Activated CD4-positive, alpha-beta T cell treated with anti-CD3 and anti-CD28 coated beads for 4 hours (primary cell): ENCODE data around the gene ATP2B1.
A peak's percentile ranks its signal among the peaks of the same experiment; 100 is the strongest.
"Not testable (repeated sequence)": the region's sequence is repeated elsewhere in the genome, so short reads cannot be mapped to it uniquely, and the experiment has no call there.

Experiments used
- DNase-seq, 2 donors: peaks; one replicate each; pipeline ENCODE4 v3.0.0-alpha.2; 2020

ATP2B1 gene

DNA sequence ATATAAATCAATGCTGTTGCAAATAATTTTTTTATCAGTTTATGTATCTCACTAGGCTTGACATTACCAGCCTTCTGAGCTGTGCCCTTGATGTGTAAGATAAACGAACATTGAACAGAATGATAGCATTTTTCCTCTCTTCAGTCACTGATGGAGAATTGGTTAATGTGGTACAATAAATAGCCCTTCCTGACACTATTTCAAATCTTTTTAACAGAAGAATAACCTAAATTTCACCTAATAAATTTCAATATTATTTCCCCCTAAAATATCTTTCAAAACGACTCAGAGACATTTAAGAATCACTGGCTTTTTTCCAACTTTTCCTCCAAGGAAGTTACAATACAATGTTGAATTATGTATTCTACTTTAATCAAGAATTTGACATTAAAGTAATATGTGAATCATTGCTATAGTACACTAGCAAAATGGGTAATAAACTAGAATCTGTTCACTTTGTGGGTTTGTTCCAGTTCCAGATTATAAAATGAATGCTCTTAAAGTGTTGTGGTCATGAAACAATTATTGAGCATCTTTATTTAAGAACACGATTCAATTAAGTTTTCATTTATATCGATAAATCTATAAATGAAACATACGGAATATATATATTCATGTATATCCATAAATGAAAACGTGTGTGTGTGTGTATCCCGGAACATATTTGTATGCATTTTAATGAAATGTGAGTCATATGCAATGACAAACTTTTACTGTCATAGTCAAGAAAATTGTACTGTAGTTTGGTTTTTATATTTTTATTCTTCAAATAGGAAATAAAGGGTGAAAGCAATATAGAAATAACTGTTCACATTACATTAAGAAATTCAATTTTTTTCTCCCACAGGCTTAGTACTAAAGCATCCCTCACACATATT, 2.5 kb upstream of the ATP2B1 start:
- DNase-seq, result no peak

DNA sequence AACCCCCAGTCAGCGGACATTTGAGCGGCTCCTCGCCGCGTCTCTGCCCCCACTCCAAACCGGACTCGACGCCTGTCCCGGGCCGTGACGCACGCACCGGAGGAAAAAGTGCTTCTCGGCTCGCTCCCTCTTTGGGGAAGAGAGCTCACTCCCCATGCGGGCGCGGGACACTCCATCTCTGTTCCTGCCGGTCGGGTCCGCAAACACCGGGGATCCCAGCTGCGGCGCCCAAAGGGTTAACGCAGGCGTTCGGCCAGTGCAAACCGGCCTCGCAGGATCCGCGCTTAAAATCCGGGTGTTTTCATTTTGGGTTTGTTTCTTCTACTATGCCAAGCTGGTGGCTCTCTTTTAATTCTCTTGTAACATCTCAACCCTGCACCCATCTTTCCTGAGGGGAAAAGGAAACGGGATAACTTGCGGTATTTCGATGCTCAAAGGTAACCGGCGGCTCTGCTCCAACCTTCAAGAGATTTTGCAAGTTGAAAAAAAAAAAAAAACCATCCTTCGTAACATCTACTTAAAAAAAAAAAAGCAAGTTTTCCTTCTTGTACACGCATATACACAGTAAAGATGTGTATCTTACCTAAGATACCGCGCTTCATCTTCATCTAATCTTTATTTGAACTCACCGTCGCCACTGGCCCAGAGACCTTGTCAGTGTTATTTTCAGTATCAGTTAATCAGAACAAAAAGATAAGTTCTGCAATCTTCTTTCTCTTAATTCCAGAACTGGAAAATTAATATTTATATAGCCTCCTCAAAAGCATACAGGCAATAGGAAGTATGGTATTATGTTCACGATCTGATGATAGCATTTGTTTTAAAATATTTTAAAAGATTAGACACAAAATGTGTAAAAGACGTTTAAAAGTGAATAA, 1.6 kb upstream of the ATP2B1 start:
- peak in 1 of 2 donors; percentile 40 for DNase-seq

DNA sequence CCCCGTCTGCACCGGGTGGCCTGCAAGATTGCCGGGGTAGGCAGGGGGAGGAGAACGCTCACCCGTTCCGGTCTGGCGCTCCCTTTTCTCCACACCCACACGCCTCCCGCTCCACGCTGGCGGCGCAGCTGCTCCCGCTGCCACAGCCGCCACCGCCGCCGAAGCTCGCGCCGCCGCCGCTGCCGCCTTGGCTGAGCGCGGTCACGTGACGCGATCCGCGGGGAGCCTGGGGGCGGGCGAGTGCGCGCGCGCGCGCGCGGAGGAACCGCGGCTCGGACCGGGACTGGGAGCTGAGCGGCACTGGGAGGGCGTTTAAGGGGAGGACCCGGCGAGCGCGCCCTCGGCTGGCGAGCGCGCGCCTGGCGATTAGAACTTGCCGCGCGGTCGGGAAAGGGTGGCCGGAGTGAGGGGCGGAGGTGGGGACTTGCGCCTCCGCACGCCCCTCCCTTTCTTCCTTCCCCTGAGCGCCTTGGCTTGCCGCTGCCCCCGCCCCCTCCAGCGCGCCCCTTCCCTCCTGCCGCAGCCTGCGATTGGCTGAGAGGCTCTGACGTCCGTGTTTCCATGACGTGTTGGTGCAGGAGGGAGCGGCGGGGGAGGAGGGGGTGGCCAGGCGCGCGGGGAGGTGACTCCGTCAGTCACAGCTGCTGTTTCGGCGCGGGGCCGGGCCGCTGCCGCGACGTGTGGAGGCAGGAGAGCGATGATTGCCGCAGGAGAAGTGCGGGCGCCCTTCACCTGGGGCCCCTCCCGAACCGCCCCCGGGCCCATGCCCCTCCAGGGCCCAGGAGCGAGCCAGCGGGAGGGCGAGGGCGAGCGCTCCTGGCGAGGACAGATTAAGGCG, 738 bp upstream of the ATP2B1 start:
- peak; percentile 100 for DNase-seq

DNA sequence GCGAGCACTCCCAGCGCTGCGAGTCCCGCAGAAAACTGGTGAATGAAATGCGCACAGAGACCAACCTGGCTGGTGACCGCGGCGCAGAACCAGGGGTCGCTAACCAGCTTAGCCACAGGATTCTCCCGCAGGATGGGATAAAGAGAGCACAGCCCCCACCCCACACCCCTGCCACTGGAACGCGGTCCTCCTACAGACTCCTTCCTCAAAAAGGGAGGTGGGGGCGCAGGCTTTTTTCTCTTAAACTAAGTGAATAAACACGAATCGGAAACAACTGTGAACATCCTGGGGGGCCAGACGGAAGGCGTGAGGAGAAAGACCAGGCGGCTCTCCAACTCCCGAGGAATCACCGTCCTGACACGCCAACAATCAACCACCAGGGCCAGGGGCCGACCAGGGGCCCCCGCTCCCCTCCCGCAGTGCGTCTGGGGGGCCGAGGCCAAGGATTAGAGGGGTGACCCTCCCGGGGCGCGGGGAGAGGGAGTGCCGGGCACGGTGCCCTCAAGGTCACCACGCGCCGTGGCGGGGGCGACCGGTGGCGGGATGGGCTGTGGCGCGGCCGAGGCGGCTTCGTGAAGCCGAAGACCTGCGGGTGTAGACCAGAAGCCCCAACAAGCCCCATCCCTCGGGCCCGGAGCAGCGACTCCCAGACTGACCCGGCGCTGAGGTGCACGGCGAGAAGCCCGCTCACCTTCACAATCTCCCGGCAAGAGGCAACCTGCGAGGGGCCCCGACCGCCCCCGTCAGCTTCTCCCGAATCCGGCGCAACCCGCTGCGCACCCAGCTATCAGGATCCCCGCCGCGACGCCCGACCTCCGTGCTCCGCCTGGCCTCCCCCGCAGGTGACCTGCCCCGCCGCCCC, 704 bp downstream of the ATP2B1 start:
- peak; percentile 36 to 53 for DNase-seq

DNA sequence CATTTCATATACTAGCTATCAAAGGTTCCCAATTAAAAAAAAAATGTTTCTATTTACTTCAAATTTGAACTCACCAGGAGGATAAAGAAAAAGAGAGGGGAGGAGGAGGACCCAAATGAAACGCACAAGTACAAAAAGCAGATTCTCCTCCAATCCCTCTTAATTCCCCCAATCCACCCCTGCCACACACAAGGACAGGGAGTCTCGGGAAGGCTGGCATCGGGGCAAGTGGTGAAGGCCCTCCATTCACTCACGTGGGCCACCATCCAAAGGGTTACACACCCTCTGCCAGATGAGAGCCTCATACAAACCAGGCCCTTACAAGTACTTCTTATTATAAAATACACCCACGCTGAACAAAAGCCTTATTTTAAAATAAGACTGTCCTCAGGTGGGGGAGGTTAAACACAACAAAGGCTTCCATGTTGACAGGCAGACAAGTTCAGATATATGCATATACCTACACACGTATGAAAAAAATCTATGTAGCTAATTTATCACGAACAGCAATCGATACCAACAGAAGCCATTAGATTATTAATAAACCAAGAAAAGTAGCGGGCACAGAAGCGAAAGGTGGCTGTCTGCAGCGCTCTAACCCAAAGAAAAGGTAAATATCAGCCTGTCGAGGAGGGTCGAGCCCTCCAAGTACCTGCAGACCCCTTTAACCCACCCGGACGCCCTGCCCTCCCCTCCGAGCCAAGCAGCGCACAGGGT, 1.5 kb downstream of the ATP2B1 start:
- DNase-seq, result peak in 1 of 2 donors; percentile 9

DNA sequence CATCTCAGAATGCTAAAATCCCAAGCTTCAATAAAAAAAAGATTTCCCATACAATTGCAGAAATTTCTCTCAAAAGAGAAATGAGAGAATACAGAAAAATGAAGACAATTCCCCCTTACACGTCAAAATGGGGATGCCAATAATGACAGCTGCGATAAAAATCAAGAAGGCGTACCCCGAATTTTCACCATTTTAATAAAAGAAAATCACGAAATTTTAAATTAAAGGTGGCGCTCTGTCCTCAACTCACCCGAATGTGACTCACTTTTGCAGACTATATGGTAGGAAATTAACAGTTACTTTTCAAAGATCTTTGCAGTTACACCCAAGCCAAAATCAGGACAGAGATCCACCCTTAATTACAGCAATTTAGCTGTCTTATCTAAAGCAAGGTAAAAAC, 2.1 kb downstream of the ATP2B1 start:
- no peak for DNase-seq

DNA sequence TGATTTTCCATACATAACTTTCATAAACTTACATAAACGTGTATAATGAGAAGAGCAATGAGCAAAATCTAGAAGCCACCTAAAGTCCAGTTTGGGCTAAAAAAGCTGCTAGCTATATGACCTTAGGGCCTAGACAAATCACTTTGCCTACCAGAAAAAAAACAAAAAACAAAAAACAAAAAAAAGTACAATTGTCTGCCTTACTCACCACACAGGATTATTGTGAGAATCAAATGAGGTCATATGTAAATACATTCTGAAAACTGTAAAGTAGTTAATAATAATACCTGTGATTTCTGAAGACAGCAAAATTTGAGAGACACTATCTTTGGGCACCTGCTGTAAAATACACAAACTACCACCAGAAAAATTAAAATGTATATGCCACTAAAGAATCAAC, 4.2 kb downstream of the ATP2B1 start:
- DNase-seq, result no peak

DNA sequence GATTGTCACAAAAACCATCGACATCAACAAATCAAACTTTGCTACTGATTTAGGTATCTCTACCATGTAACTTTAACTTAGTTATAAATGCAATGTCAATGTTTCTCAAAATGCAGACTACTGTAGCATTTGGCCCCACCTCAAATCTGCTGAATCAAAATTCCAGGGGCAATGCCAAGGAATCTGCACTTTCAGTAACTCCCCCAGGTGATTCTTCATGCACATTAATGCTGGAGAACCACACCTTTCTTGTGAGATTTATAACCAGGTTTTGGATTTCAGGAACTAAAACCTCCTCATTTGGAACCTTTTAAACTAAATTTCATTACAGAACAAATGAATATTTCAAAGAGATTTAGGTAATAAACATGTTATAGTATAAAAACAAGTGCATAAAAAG, 4.9 kb downstream of the ATP2B1 start:
- DNase-seq, result no peak

DNA sequence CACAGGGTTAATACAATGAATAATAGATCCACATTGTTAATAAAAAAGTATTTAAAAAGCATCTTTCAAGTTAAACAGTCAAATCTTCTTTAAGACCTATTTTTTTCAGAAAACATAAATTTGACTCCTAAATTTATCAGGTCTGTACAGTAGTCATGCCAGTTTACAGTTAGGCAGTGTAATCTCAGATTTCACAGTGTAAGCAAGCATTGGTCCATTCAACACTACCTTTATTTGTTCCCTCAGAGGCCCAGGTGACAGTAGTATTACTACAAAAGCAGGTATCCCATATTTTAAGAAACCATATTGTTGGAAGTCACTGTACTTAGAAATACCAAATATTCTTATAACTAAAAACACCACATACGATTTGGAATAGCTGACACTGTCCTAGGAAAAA, 6.1 kb downstream of the ATP2B1 start:
- no peak for DNase-seq

DNA sequence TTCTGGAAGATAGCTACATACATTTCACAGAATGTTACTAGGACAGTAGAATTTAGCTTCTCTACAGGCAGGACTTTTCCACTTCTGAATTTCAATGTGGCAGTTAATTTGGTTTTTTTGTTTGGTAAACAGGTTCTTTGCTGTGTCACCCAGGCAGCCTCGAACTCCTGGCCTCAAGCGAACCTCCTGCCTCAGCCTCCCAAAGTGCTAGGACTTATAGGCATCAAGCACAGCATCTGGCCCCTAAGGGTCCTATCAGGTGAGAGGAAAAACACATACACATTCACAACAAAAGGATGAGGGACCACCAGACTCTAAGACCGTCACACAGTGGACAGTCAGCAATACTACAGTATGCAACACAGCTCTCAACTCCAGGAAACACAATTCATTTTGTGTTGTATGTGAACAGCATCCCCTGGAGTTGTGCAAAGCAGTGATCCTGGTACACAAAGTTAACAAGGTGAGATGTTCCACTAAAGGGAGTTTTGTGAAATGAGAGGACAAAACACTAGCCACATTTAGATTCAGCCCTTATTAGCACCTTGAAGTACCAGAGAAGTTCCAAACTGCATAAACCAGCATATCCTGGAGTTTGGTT, 6.9 kb downstream of the ATP2B1 start:
- no peak for DNase-seq

DNA sequence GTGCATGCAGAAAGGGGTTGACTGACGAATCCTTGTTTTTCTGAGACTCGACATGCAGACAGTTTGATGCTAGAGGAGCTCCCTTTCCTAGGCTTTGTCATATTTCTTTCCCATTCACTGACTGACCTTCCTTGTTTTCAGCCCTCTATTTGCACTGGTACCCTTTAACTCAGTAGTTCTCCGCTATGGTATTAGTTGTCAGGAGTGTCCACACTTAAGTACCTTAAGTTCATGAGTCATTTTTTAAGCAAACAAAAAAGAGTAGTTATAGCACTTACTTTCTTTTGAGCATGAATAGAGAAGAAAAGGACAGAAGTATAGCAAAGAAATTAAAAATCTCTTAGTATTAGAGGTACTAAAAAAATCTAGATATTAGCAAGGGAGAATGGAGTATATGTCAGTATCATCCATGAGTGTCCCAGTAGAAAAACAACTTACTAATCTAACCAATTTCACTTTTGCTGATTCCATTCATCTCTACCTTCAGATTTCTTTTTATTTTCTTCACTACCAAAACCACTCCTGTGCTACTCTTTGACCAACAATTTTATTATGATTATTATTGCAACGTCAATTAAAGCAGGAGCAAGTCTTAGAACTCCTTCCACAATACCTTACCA, 8.3 kb downstream of the ATP2B1 start:
- DNase-seq, result no peak

DNA sequence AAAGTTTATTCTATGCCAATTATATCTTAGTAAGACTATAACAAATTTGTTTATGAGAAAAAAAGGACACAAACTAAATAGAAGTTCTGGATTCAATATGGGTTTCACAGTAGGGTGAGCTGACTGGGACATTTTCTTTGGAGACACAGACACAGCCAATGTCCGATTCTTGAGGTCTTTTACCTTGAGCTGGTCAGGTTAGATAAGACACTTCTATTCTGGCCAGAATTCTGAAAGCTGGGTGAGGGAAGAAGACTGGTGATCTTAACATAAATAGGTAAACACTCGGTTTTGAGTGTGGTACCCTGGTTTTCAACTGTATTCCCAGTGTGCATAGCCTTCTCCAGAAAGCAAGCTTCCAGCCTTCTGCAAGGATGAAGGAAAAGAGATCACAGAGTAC, 10.0 kb downstream of the ATP2B1 start:
- no peak for DNase-seq

DNA sequence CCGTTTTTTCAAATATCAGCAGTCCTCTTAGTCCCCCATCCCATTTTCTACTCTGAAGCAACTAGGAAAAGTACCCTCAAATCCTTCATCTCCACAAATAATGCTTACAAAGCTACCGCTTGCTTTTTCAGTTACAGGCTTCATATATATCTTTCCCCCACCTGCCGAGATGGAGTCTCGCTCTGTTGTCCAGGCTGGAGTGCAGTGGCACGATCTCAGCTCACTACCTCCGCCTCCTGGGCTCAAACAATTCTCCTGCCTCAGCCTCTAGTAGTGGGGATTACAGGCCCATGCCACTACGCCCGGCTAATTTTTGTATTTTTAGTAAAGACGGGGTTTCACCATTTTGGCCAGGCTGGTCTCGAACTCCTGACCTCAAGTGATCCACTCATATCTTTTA, 10.9 kb downstream of the ATP2B1 start:
- not testable (repeated sequence) for DNase-seq

DNA sequence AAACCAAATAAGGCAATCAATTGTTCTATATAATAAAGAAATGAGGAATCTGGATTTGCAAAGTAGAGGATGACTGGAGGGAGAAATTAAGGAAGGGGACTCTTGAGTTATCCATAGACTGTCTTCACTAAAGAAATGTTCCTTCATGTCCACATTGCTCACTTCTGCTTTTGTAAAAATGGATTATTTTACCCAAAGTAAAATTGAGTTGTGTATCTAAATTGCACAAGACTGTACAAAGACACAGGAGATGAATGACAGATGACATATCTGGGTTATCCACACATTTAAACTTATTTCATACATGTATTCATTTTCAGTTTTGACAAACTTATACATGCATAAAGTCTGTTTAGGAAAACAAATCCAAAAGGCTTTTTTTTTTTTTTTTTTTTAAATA, 11.3 kb downstream of the ATP2B1 start:
- no peak for DNase-seq

DNA sequence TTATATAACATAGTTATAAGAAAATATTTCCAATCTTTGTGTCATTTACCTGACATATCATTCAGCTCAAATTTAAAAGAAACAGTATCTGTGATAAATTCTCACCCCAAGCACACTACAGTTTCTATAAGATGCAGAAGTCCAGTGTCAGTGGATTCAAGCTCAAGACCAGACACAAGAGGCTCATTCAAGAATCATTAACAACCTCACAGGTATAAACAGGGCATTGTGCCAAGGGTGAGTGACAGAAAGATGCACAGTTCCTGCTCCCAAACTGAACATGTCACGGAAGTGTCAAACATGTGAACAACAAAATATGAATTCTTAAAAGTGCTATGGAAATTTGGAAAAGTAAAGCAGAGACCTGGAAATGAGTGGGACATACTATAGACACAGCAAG, 12.8 kb downstream of the ATP2B1 start:
- DNase-seq, result no peak

DNA sequence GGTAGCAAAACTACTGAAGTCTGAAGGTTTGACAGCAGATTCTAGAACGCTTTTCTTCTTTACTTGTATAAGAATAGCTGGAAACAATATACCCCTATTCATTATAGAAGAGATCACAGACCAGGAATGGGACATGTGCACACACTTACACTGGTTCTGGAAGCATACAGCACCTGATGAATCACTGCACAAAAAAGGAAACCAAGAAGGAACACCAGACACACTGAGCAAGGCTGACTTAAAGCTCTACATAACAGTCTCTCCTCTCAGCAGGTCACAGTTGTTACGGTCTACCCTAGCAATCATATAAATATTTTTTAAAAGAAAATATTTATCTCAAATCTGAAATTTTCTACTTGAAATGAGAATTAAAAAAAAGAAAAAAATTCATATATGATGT, 13.5 kb downstream of the ATP2B1 start:
- no peak for DNase-seq

DNA sequence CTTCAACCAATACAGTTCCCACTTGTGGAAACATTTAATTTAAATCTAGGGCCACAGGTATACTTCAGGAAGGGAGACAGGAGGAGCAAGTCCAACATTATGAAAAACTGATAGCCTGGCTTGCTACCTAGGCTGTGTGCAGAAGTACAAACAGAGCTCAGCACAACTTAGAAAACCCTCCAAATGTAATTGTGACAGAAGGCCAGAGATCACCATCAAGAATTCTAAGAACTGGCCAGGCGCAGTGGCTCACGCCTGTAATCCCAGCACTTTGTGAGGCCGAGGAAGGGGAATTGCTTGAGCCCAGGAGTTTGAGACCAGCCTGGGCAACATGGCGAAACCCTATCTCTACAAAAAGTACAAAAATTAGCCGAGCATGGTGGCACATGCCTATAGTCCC, 14.1 kb downstream of the ATP2B1 start:
- no peak for DNase-seq

DNA sequence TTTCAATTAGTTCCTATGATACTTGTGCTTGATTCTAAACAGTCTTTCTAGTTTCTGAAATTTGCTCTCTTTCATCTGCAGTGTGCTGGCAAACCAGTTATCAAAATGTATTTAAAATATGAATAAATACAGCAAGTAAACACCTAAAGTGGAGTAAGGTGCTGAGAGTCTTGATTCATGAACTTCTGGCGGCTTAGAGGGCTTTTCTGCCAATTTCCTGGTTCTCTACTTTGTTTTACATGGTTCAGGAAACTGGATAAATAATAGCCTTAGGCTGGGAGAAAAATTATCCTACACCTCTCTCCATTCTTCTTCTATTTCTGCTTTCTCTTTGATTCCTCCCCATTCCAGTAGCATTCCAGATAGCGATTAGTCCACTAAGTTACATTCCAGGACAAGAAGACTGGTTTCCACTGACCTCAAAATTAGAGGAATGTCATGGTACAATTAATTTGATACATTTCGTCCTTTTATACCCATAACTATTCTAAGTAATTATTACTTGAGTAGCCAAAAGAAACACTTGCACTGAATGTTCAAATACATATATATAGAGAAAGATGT, 14.9 kb downstream of the ATP2B1 start:
- no peak for DNase-seq

DNA sequence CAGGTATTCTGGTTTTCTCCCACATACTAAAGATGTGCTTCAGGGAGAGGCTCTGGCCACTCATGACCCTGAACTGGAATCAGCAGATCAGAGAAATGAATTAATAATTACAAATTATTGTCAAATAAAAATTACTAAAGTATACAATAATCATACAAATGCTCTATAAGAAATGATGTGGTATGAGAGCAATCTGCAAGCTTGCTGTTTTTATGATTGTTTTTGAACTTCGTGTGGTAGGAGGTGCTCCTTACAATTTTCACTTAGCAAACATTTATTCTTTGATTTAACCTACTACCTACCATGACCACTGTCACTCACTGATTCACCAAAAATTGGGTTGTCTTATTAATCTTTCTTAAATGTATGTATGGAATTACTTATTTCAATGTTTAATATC, 16.2 kb downstream of the ATP2B1 start:
- DNase-seq, result no peak

DNA sequence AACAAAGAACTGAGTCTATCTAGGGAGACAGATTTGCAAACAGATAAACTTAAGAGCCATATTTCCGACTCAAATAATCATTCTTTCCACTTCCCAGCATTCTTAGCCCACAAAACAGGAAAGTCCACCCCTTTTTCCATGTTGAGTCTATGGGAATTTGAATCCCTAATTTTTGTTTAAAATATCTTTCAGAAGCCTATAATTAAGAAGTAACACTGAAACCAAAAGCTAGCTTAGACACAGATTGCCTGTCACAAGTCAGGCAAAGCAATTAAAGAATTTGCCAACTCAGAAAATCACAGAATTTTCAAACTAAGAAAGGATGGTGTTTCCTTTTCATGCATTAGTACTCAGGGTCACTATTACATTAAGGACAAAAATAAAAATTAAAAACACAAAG, 17.0 kb downstream of the ATP2B1 start:
- no peak for DNase-seq
